Breast epithelium (tissue), 4 donors: ENCODE data around the gene ECHS1. TPM values are rescaled to one million over a fixed set of nuclear protein-coding genes. Genes with fewer than 3 reads are reported as not detected.
A peak's percentile ranks its signal among the peaks of the same experiment; 100 is the strongest.
"Not testable (repeated sequence)": the region's sequence is repeated elsewhere in the genome, so short reads cannot be mapped to it uniquely, and the experiment has no call there.

Experiments used
- DNase-seq, 2 donors: peaks; one replicate each; pipeline ENCODE4 v3.0.0-alpha.2; 2019; ENCODE audit warnings: low spot score in 2 of 2
- H3K27ac ChIP-seq, 2 donors: fragments of 200-600 bp; sonication (generic) in 1 of 2; one replicate each; pipeline ENCODE4 v1.5.1; 2016 to 2019; ENCODE audit warnings: mild to moderate bottlenecking in 1 of 2
- H3K27me3 ChIP-seq, 2 donors: fragments of 200-600 bp; sonication (generic) in 1 of 2; one replicate each; pipeline versions ENCODE4 v1.5.1 to v1.6.0; 2017 to 2019; ENCODE audit warnings: control low read depth in 1 of 2, mild to moderate bottlenecking in 1 of 2
- H3K36me3 ChIP-seq: fragments of 200-600 bp; one replicate; pipeline ENCODE4 v1.5.1; 2019
- H3K4me1 ChIP-seq, 2 donors: fragments of 200-600 bp; sonication (generic); one replicate each; pipeline ENCODE4 v1.5.1; 2016 to 2019; ENCODE audit warnings: control low read depth in 1 of 2
- H3K4me3 ChIP-seq, 3 donors: fragments of 200-600 bp; sonication (generic); 1 replicate in 2 of 3; 2 replicates in 1 of 3; pipeline ENCODE4 v1.5.1; 2016 to 2019; ENCODE audit warnings: mild to moderate bottlenecking in 3 of 3, moderate library complexity in 2 of 3
- H3K9me3 ChIP-seq, 2 donors: fragments of 200-600 bp; sonication (generic) in 1 of 2; one replicate each; pipeline ENCODE4 v1.5.1; 2016 to 2019; ENCODE audit warnings: control low read depth in 1 of 2
- CTCF ChIP-seq, 3 donors: fragments of 450-650 bp; IDR thresholded peaks; one replicate each; pipeline ENCODE4 v1.5.1; 2016 to 2017; ENCODE audit warnings: antibody characterized with exemption in 3 of 3, mild to moderate bottlenecking in 3 of 3, moderate library complexity in 3 of 3
- POLR2A ChIP-seq: fragments of 450-650 bp; IDR thresholded peaks from one replicate; pipeline ENCODE4 v1.6.1; 2016; ENCODE audit warnings: antibody characterized with exemption, mild to moderate bottlenecking, moderate library complexity
- POLR2AphosphoS5 ChIP-seq, 3 donors: sonication (generic); formaldehyde crosslinking; IDR thresholded peaks; one replicate each; pipeline ENCODE4 v1.6.1; 2017; ENCODE audit warnings: antibody characterized with exemption in 3 of 3
- intact Hi-C: fragments of 100-400 bp; cut with DNase I; formaldehyde crosslinking; loops from one replicate; pipeline ENCODE4 v1.15.1; 2023; ENCODE audit warnings: low total_unique reads
- total RNA-seq, 3 donors: library from RNA; depleted of rRNA; stranded (reverse); fragments of >200 nt; gene quantifications; one replicate each; pipeline ENCODE4 v1.1.0, GENCODE V29; 2016

The ECHS1 gene
- total RNA-seq, 3 donors from 2014 or later = 71.8 to 165 (median 84.2) TPM

GRCh38 chr10:133324198-133324792, 48.9 kb downstream of the ECHS1 start:
- Histone ChIP-seq H3K4me3 (peak overlapping the region in 2 of 3 donors; percentile 52 to 68), H3K36me3 (no peaks in the 10 kb centered on the region), H3K4me1 (peaks cover 0 to 5% of the 10 kb centered on the region in 2 donors), H3K27ac (no peak overlapping the region), H3K27me3 (peaks cover 6 to 46% of the 10 kb centered on the region in 2 donors), H3K9me3 (peaks cover 0 to 3% of the 10 kb centered on the region in 2 donors)
- TF ChIP-seq POLR2AphosphoS5 (IDR thresholded peaks at IDR 0.05) (no peak), POLR2A (no peak), CTCF (IDR thresholded peaks at IDR 0.05) (no peak)
- peak in 1 of 2 donors; percentile 62 for DNase-seq
- intact Hi-C loops = no loop called here

- H3K27ac ChIP-seq, H3K9me3 ChIP-seq, DNase-seq, H3K4me1 ChIP-seq, H3K36me3 ChIP-seq, H3K4me3 ChIP-seq, intact Hi-C loops: not testable (repeated sequence)
- peaks cover 3 to 24% of the 10 kb centered on the region in 2 donors for H3K27me3 ChIP-seq
These were observed 51.0 kb downstream of the ECHS1 start for GRCh38 chr10:133322064-133322709.

GRCh38 chr10:133320852-133321422, 52.2 kb downstream of the ECHS1 start:
- H3K4me1 ChIP-seq, DNase-seq, H3K27ac ChIP-seq, H3K9me3 ChIP-seq, intact Hi-C loops, H3K4me3 ChIP-seq, H3K36me3 ChIP-seq: not testable (repeated sequence)
- peaks cover 3 to 12% of the 10 kb centered on the region in 2 donors for H3K27me3 ChIP-seq

GRCh38 chr10:133318494-133319127, 54.5 kb downstream of the ECHS1 start:
- Histone ChIP-seq H3K27me3 (no peaks in the 10 kb centered on the region), H3K27ac (no peak overlapping the region), H3K9me3 (peaks cover 0 to 3% of the 10 kb centered on the region in 2 donors), H3K4me3 (peak overlapping the region in 2 of 3 donors; percentile 40 to 65), H3K4me1 (no peaks in the 10 kb centered on the region), H3K36me3 (no peaks in the 10 kb centered on the region)
- no peak for DNase-seq
- intact Hi-C loops = no loop called here
- TF ChIP-seq CTCF (IDR thresholded peaks at IDR 0.05) (peak; percentile 33 to 58 (median 43)), POLR2AphosphoS5 (IDR thresholded peaks at IDR 0.05) (no peak)

- intact Hi-C loops = no loop called here
- H3K4me3 ChIP-seq = no peak overlapping the region
- no peaks in the 10 kb centered on the region for H3K4me1 ChIP-seq
- H3K9me3 ChIP-seq = peaks cover 0 to 3% of the 10 kb centered on the region in 2 donors
- H3K27ac ChIP-seq = no peak overlapping the region
- H3K36me3 ChIP-seq = no peaks in the 10 kb centered on the region
- TF ChIP-seq CTCF (IDR thresholded peaks at IDR 0.05) = no peak
- no peak for TF ChIP-seq POLR2AphosphoS5 (IDR thresholded peaks at IDR 0.05)
- TF ChIP-seq POLR2A = no peak
- DNase-seq = no peak
- no peaks in the 10 kb centered on the region for H3K27me3 ChIP-seq
These were observed 56.4 kb downstream of the ECHS1 start for GRCh38 chr10:133316732-133317131.

GRCh38 chr10:133316266-133316665, 56.9 kb downstream of the ECHS1 start:
- no peak overlapping the region for H3K4me3 ChIP-seq
- intact Hi-C loops = no loop called here

More at GRCh38 chr10:133316266-133316665, 56.9 kb downstream of the ECHS1 start:
- Histone ChIP-seq H3K36me3 (no peaks in the 10 kb centered on the region), H3K27me3 (no peaks in the 10 kb centered on the region), H3K9me3 (peaks cover 0 to 3% of the 10 kb centered on the region in 2 donors), H3K27ac (no peak overlapping the region), H3K4me1 (no peaks in the 10 kb centered on the region)
- TF ChIP-seq POLR2A (no peak), POLR2AphosphoS5 (IDR thresholded peaks at IDR 0.05) (no peak), CTCF (IDR thresholded peaks at IDR 0.05) (no peak)
- DNase-seq = no peak
